ENCODE measurements around the gene GLIS1.

The GLIS1 gene

DNA sequence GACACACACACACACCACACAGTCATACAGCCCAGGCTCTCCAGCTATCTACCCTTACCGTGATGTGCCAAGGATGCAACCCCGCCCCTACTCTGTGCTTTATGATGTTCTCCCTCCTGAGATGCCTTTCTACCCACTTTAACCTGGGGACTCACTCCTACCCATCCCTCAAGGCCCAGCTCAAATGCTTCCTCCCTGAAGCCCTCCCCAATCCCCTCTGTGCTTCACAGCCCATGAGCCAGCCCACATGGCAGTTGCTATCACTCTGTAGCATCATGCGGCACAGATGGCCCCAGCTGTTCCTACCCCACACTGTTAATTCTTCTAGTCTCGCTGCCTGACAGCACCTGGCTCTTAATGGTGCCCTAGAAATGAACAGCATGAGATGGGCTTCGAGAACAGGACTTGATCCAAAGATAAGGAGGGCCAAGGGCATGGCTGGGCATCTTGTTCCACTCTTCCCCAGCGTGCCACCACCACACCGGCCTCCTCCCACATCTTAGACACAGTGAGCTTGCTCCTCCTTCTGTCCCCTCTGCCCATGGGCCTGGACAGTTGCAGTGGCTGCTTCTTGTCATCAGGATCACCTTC is 109.8 kb downstream of the GLIS1 start:
- DNase-seq, result no peak

- no peak for DNase-seq
Measured at GRCh38 chr1:53628286-53628955, 110.5 kb downstream of the GLIS1 start.

- DNase-seq, result no peak
Measured at GRCh38 chr1:53627666-53628065, 111.3 kb downstream of the GLIS1 start.

DNA sequence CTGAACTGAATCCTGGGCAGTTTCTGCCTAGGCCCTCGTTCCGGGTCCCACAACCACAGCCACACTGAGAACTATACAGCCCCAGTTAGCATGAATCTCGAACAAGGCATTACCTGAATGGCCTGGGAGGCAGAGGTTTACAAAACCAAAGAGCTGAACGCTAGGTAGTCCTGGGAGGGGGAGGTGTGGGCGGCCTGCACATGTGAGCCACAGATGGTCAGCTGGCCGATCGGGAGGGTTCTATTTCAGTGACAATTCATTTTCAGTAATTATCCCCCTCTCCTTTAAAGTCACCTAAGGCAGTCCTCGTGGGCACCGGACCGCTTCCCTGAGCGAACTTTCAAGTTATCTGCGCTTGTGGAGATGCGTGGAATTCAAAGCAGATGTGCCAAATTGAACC is 111.9 kb downstream of the GLIS1 start:
- DNase-seq, result no peak

- DNase-seq, result no peak
Measured at GRCh38 chr1:53626616-53627015, 112.3 kb downstream of the GLIS1 start.

DNA sequence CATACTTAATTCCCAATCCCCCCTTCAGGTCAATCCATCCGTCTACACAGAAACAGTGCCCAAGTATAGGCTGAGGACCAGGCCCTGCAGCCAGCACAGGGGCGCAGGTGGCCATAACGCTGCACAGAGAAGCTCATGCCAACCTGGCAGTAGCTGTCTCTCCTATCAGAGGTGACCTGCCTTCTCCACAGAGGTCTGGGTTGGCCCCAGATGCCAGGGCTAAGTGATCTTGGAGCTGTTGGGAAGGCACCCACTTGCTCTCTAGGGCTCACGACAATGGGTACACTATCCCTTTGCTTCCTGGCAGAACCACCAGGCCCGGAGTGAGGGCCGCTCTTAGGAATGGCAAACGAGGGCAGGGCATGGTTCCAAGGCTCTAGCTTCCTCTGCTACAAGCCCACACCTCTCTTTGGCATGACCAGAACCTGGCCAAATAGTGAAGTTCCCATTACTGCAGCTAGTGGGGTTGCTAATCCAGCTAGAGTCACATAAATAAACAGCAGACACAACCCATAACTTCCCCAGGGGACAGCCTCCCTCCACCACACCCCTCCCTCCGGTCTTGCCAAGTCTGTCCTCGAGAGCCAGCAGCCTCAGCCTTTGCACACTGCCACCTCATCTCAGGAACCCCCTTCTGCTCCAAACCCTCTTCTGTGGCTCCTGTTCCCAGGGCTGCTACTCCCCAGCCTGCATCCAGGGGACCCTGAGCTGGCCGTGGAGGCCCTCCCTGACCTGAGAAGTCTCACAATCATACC is 113.0 kb downstream of the GLIS1 start:
- DNase-seq, result no peak

- no peak for DNase-seq
Measured at GRCh38 chr1:53625049-53625448, 113.9 kb downstream of the GLIS1 start.

DNA sequence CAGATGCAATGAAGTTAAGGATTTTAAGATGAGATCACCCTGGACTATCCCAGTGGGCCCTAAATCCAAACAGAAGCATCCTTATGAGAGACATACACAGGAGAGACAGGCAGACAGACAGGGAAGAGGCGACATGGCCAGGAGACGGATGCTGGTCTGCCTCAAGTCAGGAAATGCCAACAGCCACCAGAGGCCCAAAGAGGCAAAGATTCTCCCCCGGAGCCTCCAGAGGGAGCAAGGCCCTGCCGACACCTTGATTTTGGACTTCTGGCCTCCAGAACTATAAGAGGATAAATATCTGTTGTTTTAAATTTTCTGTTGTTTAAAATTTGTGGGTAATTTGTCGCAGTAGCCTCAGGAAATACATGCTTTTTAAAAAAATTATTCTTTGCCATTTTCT is 116.4 kb downstream of the GLIS1 start:
- DNase-seq, result no peak

DNA sequence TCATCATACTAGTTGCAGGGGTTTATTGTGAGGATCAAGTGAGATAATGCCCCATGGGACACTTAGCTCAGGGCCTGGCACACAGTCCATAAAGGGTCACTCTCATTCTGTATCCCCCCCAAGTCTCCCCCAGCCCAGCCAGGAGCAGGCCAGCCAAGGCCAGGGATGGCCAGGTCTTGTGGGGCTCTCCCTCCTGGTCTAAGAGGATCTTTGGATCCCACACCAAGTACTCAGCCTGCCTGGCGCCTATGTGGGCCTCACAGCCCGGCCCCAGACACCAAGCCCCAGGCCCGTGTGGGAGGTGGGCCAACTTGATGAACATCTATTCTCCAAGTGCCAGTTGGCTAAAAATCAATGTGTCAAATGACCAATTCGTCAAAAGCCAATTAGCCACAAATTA is 117.8 kb downstream of the GLIS1 start:
- DNase-seq, result no peak

DNA sequence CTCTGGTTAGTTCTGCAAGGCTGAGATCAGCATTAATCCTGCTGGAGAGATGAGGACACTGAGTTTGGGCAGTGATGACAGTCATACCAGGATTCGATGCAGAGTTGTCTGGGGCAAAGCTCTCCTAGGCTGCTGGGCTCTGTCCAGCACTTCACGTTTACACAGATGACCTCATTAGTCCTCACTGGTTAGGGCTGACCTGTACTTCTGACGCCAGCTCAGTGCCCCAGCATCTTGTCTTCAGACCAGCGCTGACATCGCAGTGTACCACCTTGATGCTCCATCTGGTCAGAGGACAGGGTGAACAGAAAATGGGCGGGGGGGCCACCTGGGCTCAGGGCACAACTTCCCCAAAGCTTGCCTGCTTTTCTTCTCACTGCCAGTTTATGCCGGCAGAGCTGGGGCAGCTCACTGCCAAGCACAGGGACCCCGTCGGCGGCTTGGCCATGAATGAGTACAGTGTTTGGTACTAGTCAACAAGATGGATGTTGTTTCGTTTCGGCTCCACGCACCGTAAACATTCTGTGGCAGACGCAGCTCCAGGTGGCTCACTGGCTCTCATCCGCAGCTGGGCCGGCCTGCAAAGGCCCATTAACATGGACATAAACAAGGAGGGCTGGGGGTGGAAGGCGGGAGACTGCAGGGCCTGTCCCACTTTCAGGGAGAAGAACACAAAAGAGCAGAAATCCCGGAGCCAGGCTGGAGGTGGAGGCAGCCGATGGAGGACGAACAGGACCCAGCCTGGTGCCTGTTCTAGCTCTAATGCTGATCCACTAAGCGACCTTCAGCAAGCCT is 118.7 kb downstream of the GLIS1 start:
- no peak for DNase-seq

- no peak for DNase-seq
Measured at GRCh38 chr1:53619367-53620060, 119.5 kb downstream of the GLIS1 start.

DNA sequence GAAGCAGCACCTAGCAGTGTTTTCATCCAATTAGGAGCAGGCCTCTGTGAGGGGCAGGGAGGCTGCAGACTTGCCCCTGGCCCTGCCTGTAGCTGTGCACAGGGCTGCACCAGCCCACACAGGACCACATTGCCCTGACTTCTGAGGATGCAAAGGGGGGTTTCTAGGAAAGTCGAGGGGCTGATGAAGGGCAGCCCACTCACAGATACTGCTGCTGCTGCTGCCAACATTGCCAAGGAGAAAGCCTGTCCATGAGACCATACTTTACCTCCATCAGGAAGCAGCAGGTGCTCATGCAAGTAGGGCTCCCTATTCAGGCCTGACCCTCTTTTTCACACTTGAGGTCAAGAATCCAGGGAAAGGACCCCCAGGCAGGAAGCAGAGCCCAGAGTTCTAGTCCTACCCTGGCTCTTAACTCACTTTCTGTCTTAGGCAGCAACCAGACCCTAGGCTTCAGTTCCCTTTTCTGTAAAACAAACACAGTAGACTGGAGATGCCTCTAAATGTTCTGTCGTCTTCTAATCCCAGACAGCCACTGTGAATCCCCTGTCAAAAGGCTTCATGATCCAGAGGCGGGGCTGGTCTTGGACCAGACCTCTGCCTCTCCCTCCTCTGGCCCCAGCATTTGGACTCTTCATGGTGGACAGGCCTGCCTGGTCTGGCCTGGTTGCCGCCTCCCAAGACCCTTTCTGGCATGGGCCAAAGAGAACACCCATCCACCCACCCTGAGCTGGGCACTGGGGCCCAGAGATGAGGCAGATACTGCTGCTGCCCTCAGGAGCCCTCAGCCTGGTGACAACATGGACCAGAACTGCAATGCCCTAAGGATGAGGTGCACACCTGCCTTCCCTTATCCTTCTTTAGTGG is 120.2 kb downstream of the GLIS1 start:
- no peak for DNase-seq

DNA sequence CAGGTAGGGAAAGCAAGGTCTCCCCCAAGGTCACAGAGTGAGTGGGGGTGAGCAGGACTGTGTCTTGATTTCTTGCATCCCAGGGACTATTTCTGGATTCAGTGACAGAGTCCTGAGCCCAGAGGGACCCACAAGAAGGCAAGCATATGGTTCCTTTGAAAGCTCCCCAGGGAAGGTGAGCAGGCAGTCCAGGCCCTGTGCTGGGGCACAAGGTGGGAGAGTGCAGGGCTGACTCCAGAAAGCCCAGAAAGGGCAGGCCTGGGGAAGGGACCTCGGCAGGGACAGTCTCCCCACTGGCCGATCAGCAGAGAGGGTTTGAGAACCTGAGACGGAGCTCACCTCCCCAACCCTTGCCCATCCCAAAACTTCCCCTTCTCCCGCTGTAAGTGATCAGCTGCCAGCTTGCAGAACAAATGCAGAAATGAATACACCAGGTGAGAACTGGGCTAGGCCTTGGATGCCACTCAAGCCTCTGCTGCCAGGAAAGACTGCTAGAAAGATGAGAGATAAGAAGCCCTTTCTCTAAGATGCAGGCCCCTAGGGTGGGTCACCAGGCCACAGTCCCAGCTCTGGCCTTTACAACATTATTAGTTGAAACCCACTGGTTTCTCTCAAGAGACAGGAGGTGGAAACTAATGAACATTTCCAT is 121.0 kb downstream of the GLIS1 start:
- no peak for DNase-seq

GRCh38 chr1:53617382-53617781 is 121.6 kb downstream of the GLIS1 start:
- DNase-seq, result no peak

- DNase-seq, result no peak
Measured at GRCh38 chr1:53616927-53617326, 122.0 kb downstream of the GLIS1 start.

DNA sequence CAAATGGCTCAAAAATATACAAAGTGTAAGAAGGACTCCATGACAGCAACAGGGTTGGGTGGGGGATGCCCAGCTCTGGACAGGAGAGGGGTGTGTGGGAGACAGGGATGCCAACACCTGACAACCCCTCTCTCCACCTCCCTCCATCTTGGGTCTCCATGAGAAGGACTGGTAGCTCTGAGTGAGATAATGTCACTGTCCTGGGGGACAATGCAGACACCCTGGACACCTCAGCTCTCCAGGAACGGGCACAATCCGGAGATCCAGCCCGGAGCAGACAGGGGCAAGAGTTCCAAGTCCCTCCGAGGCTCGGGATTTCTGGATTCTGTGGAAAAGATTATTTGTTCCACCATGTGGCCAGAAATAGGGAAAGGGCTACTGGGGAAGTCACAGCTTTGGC is 122.5 kb downstream of the GLIS1 start:
- DNase-seq, result no peak

GRCh38 chr1:53615101-53615500 is 123.9 kb downstream of the GLIS1 start:
- no peak for DNase-seq

DNA sequence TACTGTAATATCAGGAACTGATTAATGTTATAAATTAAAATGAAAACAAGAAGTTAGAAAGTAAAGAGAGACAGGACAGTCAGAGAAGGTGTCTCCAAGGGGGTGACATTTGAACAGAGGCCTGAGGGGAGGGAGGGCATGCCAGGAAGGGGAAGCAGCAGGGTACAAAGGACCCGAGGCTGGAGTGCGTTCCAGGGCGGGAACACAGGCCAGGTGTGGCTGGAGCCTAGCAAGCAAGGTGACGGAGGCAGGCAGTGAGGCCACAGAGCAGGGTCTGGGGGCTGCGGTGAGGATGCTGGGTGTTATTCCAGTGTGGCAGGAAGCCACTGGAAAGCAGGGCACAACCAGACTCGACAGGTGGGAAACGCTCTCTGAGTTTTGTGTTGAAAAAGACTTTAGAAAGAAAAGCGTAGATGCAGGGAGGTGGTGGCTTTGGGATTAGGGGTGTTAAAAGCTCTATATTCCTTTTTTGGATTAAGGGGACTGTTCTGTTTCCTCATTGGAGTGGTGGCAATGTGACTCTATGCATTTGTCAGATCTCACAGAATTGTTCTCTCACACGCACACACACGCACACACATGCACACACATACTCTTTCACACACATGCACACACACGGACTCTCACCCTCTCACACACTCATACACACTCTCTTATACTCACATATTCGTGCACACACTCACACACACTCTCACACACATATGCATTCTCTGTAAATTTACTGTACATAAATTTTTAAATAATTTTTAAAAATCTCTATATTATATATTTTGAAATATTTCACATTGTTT is 124.5 kb downstream of the GLIS1 start:
- no peak for DNase-seq

DNA sequence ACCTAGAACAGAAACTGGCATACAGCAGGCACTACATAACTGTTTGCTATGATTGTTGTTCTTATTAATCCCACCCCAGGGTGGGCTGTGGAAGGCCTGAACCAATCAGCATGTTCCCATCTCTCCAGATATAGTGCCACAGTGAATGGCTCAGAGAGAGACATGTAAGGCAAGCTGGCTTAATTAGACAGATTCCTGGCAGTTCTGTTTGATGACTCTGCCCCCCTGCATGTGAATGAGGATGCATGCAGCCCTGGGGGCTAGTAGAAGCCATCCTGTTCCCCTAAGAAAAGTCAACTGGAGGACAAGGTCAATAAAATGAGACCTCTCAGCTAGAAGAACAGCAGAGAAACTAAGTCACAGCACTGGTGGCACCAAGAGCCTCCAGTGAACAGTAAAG is 130.3 kb downstream of the GLIS1 start:
- no peak for DNase-seq

DNA sequence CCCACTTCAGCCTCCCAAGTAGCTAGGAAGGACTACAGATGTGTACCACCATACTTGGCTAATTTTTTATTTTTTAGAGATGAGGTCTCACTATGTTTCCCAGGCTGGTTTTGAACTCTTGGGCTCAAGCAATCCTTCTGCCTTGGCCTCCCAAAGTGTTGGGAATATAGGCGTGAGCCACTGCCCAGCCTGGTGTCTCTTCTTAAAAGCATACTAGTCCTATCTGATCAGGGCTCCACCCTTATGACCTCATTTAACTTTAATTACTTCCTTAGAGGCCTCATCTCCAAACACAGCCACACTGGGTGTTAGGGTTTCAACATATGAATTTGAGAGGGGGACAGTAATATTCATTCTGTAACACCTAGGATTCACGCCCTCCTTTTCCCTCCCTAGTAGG is 130.9 kb downstream of the GLIS1 start:
- no peak for DNase-seq

DNA sequence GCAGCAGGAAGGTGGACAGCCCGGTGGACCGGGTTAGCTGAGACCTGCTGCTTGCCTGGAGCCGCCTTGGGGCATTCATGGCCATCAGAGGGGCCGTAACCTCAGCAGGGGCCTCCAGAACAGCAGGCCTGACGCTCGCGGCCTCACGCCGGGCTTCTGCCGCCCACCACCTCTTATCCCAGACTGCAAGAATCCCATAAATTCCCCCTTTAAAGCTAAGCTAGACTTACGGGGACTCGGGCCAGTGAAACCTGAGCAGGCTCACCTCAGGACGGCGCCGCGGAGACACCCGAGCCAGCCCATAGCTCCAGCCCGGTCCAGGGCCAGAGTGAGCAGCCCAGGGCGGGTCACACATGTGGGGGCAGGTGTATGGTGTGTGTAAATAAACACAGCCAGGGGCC is 132.3 kb downstream of the GLIS1 start:
- DNase-seq, result no peak
